GM12878 (cell line): ENCODE measurements around the gene LCAT. TPM values are rescaled to one million over a fixed set of nuclear protein-coding genes. Genes with fewer than 3 reads are reported as not detected.

ENCODE experiments used
- ATAC-seq: fragments of 200-7000 bp; cut with Tn5 transposase; 3 replicates; pipeline ENCODE4 v1.9.1; 2020; ENCODE audit warnings: mild to moderate bottlenecking, moderate library complexity
- BruUV-seq: library from RNA; stranded (reverse); fragments of 400-500 nt; replicated peaks from 2 replicates; lab custom pipeline; 2021; lab: Mats Ljungman, UMichigan
- CTCF ChIA-PET: fragments of 300-600 bp; sonication (Branson Sonifier 250); formaldehyde crosslinking; extraction: SDS; loops from one replicate; lab custom pipeline; 2021; ENCODE audit warnings: inconsistent platforms; lab: Yijun Ruan, JAX
- POLR2A ChIA-PET: fragments of 350-600 bp; formaldehyde crosslinking; extraction: SDS; loops from one replicate; lab custom pipeline; 2021; ENCODE audit warnings: inconsistent platforms; lab: Charles Lee
- RAD21 ChIA-PET: fragments of 300-600 bp; sonication (Branson Sonifier 250); formaldehyde crosslinking; loops from one replicate; lab custom pipeline; 2023; ENCODE audit warnings: antibody characterized with exemption; ENCODE audit not compliant: unreplicated experiment; lab: Charles Lee
- SMC1A ChIA-PET: fragments of 300-600 bp; sonication (Branson Sonifier 250); formaldehyde crosslinking; loops from one replicate; lab custom pipeline; 2023; ENCODE audit not compliant: unreplicated experiment, uncharacterized antibody; lab: Charles Lee
- DNase-seq: peaks from one replicate; pipeline ENCODE4 v3.0.0-alpha.2; 2011; ENCODE audit warnings: low read depth, low spot score
- FAIRE-seq: peaks from 3 replicates; lab custom pipeline; 2011; peaks lifted over from hg19 to GRCh38; lab: Jason Lieb, UNC
- H2AFZ ChIP-seq: 2 replicates; pipeline ENCODE4 v1.6.0; 2011; ENCODE audit warnings: low read depth, low read length, control low read depth; ENCODE audit not compliant: control insufficient read depth
- H3K27ac ChIP-seq: 2 replicates; pipeline ENCODE4 v1.5.1; 2011; ENCODE audit warnings: control low read depth; ENCODE audit not compliant: control insufficient read depth, insufficient read depth
- H3K27me3 ChIP-seq, 2 experiments: replicated peaks in 1 of 2; 2 replicates each; pipeline versions ENCODE4 v1.6.0 to v1.6.1; 2011; ENCODE audit warnings: low read length in 1 of 2; ENCODE audit not compliant: control insufficient read depth in 2 of 2, insufficient read depth in 2 of 2
- H3K36me3 ChIP-seq, 2 experiments: 2 replicates each; pipeline ENCODE4 v1.5.1; 2011; ENCODE audit warnings: low read length in 1 of 2; ENCODE audit not compliant: control insufficient read depth in 2 of 2, insufficient read depth in 2 of 2
- H3K4me1 ChIP-seq: 2 replicates; pipeline ENCODE4 v1.6.1; 2011; ENCODE audit warnings: mild to moderate bottlenecking, low read length, moderate library complexity, mixed read lengths; ENCODE audit not compliant: control insufficient read depth, insufficient read depth
- H3K4me2 ChIP-seq: 2 replicates; pipeline ENCODE4 v1.6.0; 2011; ENCODE audit warnings: control low read depth; ENCODE audit not compliant: control insufficient read depth, insufficient read depth
- H3K4me3 ChIP-seq: fragments of 200-600 bp; sonication (generic); 2 replicates; pipeline ENCODE4 v1.5.1; 2016
- H3K79me2 ChIP-seq: 2 replicates; pipeline ENCODE4 v1.6.0; 2011; ENCODE audit warnings: low read length; ENCODE audit not compliant: control insufficient read depth, insufficient read depth
- H3K9ac ChIP-seq: 2 replicates; pipeline ENCODE4 v1.8.0; 2011; ENCODE audit warnings: low read length, control low read depth, mixed read lengths; ENCODE audit not compliant: control insufficient read depth, insufficient read depth
- H3K9me3 ChIP-seq: replicated peaks from 3 replicates; pipeline ENCODE4 v1.5.1; 2011; ENCODE audit warnings: mild to moderate bottlenecking, low read length; ENCODE audit not compliant: control insufficient read depth, insufficient read depth
- H4K20me1 ChIP-seq: 2 replicates; pipeline ENCODE4 v1.6.0; 2011; ENCODE audit not compliant: control insufficient read depth, insufficient read depth
- CHD2 ChIP-seq: IDR thresholded peaks from 2 replicates; pipeline ENCODE4 v1.6.1; 2011; ENCODE audit warnings: low read depth, low read length, improper control_type of control experiment, borderline replicate concordance
- CREB1 ChIP-seq: IDR thresholded peaks from 2 replicates; pipeline ENCODE4 v1.6.1; 2012; ENCODE audit warnings: low read depth, mild to moderate bottlenecking, inconsistent platforms
- CTCF ChIP-seq, 3 experiments: IDR thresholded peaks in 2 of 3; conservative IDR thresholded peaks in 1 of 3; 2 replicates each; pipeline ENCODE4 v1.5.1; 2011; ENCODE audit warnings: low read depth in 3 of 3, low read length in 3 of 3, mild to moderate bottlenecking in 3 of 3, control low read depth in 2 of 3, moderate library complexity in 2 of 3, inconsistent platforms in 1 of 3, mixed read lengths in 1 of 3; ENCODE audit not compliant: control insufficient read depth in 2 of 3, insufficient read depth in 1 of 3; ENCODE audit errors: extremely low read depth in 1 of 3
- DPF2 ChIP-seq: fragments of 450-650 bp; IDR thresholded peaks from 2 replicates; pipeline ENCODE4 v1.6.1; 2017; ENCODE audit warnings: mild to moderate bottlenecking
- EED ChIP-seq: sonication (generic); IDR thresholded peaks from 2 replicates; pipeline ENCODE4 v1.6.1; 2016; ENCODE audit warnings: antibody characterized with exemption, low read depth
- EZH2 ChIP-seq: IDR thresholded peaks from 2 replicates; pipeline ENCODE4 v1.6.1; 2012; ENCODE audit warnings: low read depth, mild to moderate bottlenecking, control low read depth, inconsistent platforms, low read length, borderline replicate concordance; ENCODE audit not compliant: control insufficient read depth
- FOS ChIP-seq: IDR thresholded peaks from 3 replicates; pipeline ENCODE4 v1.6.1; 2011; ENCODE audit warnings: borderline replicate concordance; ENCODE audit not compliant: insufficient read length; ENCODE audit errors: extremely low read depth
- GATAD2B ChIP-seq: fragments of 450-650 bp; conservative IDR thresholded peaks from 2 replicates; pipeline ENCODE4 v1.6.1; 2017; ENCODE audit warnings: low read depth, mild to moderate bottlenecking, moderate library complexity
- IKZF1 ChIP-seq: fragments of 450-650 bp; conservative IDR thresholded peaks from 2 replicates; pipeline ENCODE4 v1.6.1; 2017; ENCODE audit warnings: antibody characterized with exemption, mild to moderate bottlenecking
- JUND ChIP-seq: IDR thresholded peaks from 2 replicates; pipeline ENCODE4 v1.6.1; 2012; ENCODE audit warnings: low read depth, mild to moderate bottlenecking, low read length, improper control_type of control experiment, moderate library complexity
- LARP7 ChIP-seq: fragments of 450-650 bp; IDR thresholded peaks from 2 replicates; pipeline ENCODE4 v1.6.1; 2017; ENCODE audit warnings: mild to moderate bottlenecking
- SMAD5 ChIP-seq: IDR thresholded peaks from 2 replicates; pipeline ENCODE4 v1.6.1; 2016; ENCODE audit warnings: antibody characterized with exemption, low read depth
- STAT1 ChIP-seq: fragments of 450-650 bp; conservative IDR thresholded peaks from 2 replicates; pipeline ENCODE4 v1.6.1; 2014; ENCODE audit warnings: antibody characterized with exemption, mild to moderate bottlenecking
- TBL1XR1 ChIP-seq: IDR thresholded peaks from 2 replicates; pipeline ENCODE4 v1.6.1; 2012; ENCODE audit warnings: low read depth, low read length, improper control_type of control experiment
- ZNF274 ChIP-seq: IDR thresholded peaks from one replicate; pipeline ENCODE4 v1.8.0; 2011; ENCODE audit not compliant: insufficient read length, insufficient read depth
- ZSCAN29 ChIP-seq: fragments of 450-650 bp; IDR thresholded peaks from 2 replicates; pipeline ENCODE4 v1.6.1; 2017; ENCODE audit warnings: mild to moderate bottlenecking, moderate library complexity
- WGBS: methylation state at CpG from one replicate; pipeline ENCODE4 v1.1.6; 2016; ENCODE audit warnings: low lambda C conversion rate; ENCODE audit not compliant: insufficient replicate concordance, insufficient coverage; ENCODE audit errors: missing lambda C conversion rate; 5-methylcytosine and 5-hydroxymethylcytosine counted together
- in situ Hi-C: fragments of 300-500 bp; cut with MboI; formaldehyde crosslinking; loops from 9 replicates; pipeline ENCODE4 v1.14.3; 2018; ENCODE audit warnings: mixed read lengths
- intact Hi-C: fragments of 100-400 bp; cut with micrococcal nuclease; formaldehyde crosslinking; loops from one replicate; pipeline ENCODE4 v1.14.2; 2022; ENCODE audit not compliant: unreplicated experiment
- polyA plus RNA-seq, 11 experiments: library from polyadenylated mRNA; depleted of rRNA in 4 of 11; unstranded in 6 of 11; stranded (reverse) in 5 of 11; fragments of >200 nt; fragmentation: Nextera tagmentation in 4 of 11; fragmentation: Illumina TruSeq in 1 of 11; extraction: Ambion mirVana in 4 of 11; extraction: Trizol in 1 of 11; gene quantifications; 1 replicate in 1 of 11; 2 replicates in 10 of 11; pipeline versions ENCODE4 v1.2.1 to v1.2.3, GENCODE V29; 2011 to 2016; ENCODE audit warnings: inconsistent platforms in 2 of 11, missing spikeins in 2 of 11, low read depth in 1 of 11
- total RNA-seq, 4 experiments: library from RNA; depleted of rRNA in 3 of 4; stranded (reverse); fragments of >200 nt in 3 of 4; fragmentation: Illumina TruSeq in 1 of 4; extraction: Trizol in 1 of 4; gene quantifications; 2 replicates each; pipeline versions ENCODE4 v1.2.1 to v1.2.3, GENCODE V29; 2013 to 2021

Gene LCAT
- total and polyA plus RNA-seq, 10 of the 15 experiments (the other 5 are each of a cell fraction or from before 2014, with no cell fraction given) = 0.61 to 11.7 (median 3.3) TPM

- FAIRE-seq = no peak
- TF ChIP-seq JUND = no peak
- no peak for TF ChIP-seq LARP7
- TF ChIP-seq SMAD5 = no peak
- TF ChIP-seq EZH2 = no peak
- no peak for TF ChIP-seq FOS
- TF ChIP-seq GATAD2B = no peak
- TF ChIP-seq CHD2 = no peak
- no peak for TF ChIP-seq EED
- no peak for TF ChIP-seq CTCF (IDR thresholded peaks at IDR 0.05 in 2 of 3, conservative IDR thresholded peaks at IDR 0.05 in 1 of 3; ENCODE audit: control insufficient read depth in 2 of 3, extremely low read depth in 1 of 3, insufficient read depth in 1 of 3, low read depth in 3 of 3, low read length in 3 of 3)
- no peak for TF ChIP-seq TBL1XR1
- TF ChIP-seq ZNF274 = no peak
- no peak for TF ChIP-seq IKZF1
- no peak for TF ChIP-seq DPF2
- TF ChIP-seq CREB1 = no peak
- no peak for TF ChIP-seq STAT1
- no peak for TF ChIP-seq ZSCAN29
- no peaks in the 10 kb centered on the region for H4K20me1 ChIP-seq
- peaks cover 3% of the 10 kb centered on the region; the same call in 1 of the 2 replicates for H3K4me1 ChIP-seq
- H3K27ac ChIP-seq = no peak overlapping the region
- ChIA-PET POLR2A (no interaction called here), SMC1A (no interaction called here), RAD21 (no interaction called here), CTCF (interaction anchor here (1.4 to 1.9 kb wide), 2 partner anchors 67 to 89 kb away, joined by 3 to 5 read pairs; partner anchors contain the start of gene NRN1L)
- in situ Hi-C loops (no loop called here), intact Hi-C loops (no loop called here)
- no peak for DNase-seq
- no peak for ATAC-seq
- no TSS peak for BruUV-seq
- no peaks in the 10 kb centered on the region for H3K9me3 ChIP-seq
- H3K9ac ChIP-seq = no peak overlapping the region
- WGBS = 94% methylated on average over 10 of the region's 12 CpGs
- no peak overlapping the region for H3K4me2 ChIP-seq
- no peaks in the 10 kb centered on the region for H3K79me2 ChIP-seq
- no peak overlapping the region for H3K4me3 ChIP-seq
- H3K27me3 ChIP-seq = no peaks in the 10 kb centered on the region
- H2AFZ ChIP-seq = no peak overlapping the region
- H3K36me3 ChIP-seq = peaks cover 0 to 4% of the 10 kb centered on the region in 2 experiments; a peak in 3 of 4 replicates
Measured at GRCh38 chr16:67951485-67951884, 7.6 kb upstream of the LCAT start.
